CMK (cell line): ENCODE data around the gene RAB3C.
A peak's percentile ranks its signal among the peaks of the same experiment; 100 is the strongest.

Experiments used
- DNase-seq: peaks from one replicate; pipeline ENCODE4 v3.0.0-alpha.2; 2010; ENCODE audit warnings: low read depth

The RAB3C gene

DNA sequence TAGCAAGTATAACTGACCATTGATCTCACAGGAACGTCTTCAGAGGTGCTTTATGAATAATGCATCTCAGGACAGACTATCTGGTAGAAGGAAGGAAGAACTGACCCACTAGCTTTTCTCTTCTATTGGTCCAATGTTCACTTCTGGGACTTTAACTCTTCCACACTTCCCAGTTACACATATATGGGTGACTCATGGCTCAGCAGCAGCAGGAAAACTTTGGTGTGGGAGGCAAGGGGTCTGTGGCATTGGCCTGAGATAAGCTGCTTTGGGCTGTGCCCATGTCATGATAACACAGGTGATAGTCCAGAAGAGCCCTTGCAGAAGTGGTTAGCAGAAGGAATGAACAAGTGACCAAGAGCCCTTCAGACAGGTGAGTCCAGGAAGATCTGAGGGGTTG is 148.8 kb downstream of the RAB3C start:
- no peak for DNase-seq

DNA sequence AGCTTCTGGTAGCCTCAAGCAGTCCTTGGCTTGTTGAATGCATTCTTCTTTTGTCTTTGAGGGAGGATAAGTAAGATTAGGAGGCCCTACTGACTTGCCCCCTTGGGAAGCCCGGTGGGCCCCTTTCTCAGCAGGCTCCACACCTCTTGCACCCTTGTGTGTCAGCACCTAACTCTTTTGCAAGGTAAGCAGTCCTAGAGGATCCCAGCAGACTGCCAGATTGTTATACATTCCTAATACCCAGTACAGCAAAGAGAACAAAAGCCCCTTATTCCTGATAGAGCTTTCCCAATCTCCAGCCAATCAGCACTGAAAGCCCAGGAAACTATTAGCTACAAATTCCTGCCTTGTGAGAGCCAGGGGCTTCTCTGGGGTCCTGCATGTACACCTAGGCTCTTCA is 152.8 kb downstream of the RAB3C start:
- DNase-seq = no peak

DNA sequence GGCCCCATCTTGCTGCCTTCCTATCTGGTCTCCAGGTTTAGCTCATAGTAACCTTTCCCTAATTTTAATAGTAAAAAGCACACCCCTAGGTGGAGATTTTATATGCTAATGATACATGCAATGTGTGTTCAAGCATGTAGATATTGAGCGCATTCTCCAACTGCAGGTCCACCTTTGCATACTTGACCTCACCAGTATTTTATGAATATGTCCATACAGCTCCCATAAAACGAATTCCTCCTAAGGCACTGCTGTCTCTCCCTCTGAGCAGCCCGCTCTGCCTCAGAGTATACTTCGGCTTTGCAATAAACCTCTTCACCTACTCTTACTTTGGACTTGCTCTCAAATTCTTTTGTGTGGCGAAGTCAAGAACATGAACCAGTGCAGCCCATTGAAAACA is 153.3 kb downstream of the RAB3C start:
- no peak for DNase-seq

DNA sequence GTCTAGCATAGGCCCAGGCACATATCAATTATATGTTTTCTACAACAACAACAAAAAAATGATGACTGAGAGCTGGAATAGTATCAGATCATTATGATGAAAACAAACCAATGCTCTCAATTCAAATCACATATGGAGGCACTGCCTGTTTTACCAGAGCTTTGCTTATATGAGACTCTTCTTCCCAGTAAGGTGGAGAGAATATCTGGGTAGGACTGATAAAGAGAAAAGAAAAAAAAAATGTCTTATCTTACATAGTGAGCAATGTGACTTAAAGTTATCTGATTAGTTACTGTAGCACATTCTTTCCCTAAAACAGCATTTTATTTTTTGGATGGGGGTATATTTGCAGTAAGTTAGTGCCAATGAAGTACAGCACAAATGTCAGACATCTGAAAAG is 154.8 kb downstream of the RAB3C start:
- DNase-seq = no peak

DNA sequence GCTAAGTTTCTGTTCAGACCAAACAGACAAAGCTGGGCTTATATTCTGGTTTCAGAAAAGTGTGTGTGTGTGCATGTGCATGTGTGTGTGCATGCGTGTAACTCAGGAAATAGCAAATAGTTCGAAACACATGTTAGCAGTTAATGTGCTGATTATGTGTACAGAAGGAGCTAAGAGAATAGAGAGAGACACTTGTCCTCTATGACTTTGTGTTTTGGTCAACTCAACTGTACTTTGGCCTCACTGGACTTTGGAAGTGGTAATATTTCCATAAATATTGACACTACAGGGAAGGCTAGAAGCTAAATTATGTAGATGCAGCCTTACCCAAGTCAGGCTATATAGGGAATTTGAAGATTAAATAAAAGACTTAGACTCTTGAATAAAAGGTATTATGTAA is 155.5 kb downstream of the RAB3C start:
- DNase-seq = no peak

DNA sequence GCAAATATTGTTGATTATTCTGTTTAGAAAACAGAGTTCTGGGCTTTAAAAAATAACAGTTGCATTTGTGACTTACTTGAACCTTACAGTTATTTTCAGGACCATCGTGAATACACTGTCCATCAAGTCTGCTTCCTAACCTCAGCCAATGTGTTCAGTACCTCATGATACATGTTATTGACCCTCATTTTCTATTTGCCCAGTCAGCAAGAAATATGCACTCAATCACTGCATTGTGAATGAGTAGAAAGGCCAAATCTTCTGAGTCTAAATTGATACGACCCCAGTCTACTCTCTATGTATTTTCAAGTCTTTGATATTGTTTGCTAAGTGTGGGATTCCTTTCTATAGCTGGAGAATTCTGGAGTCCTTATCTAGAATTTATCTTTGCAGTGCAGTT is 156.2 kb downstream of the RAB3C start:
- DNase-seq = no peak

DNA sequence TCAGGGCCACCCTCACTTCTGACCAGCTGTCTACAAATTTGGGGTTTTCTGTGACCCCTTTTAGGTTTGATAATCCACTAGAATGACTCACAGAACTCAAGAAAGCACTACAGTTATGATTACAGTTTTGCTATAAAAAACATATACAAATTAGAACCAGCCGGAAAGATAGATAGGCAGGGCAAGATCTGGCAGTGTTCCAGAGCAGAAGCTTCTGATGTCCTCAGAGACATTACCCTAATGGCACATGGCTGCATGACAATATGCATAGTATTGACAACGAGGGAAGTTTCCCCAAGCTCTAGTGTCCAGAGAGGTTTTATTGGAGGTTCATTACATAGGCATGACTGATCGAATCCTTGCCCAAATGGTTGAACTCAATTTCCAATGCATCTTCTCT is 158.1 kb downstream of the RAB3C start:
- DNase-seq = no peak

DNA sequence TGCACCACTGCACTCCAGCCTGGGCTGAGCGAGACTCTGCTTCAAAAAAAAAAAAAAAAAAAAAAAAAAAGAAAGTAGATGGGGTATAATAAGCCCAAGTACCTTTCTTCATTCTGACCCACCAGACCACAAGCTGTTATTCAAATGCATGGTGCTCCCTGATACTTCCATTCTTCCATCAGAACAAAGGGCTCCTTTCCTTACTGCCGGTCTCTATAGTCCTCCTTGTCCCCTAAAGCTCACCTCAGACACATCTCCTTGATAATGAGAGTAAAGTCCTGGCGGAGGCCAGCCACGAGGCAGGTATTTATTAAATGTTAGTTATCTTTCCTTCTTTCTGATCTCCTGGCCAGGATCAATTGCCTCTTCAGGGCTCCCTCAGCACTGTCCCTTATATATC is 162.5 kb downstream of the RAB3C start:
- no peak for DNase-seq

DNA sequence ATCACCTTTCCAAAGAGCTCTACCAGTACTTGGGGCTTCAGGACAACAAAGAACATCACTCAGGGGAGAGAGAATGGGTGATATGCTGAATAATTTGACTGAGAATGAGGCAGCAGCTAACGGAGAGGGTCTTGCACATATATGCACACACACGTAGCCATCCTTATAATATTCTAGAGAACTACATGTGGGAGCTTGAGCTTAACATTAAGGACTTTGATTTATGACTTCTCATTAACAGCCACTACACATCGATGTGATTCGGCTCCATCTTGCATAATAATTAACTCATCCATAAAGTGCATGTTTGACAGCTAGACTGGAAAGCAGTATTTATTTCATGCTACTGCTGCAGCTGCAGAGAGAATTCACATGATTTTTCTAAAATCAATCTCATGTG is 163.4 kb downstream of the RAB3C start:
- DNase-seq = no peak

DNA sequence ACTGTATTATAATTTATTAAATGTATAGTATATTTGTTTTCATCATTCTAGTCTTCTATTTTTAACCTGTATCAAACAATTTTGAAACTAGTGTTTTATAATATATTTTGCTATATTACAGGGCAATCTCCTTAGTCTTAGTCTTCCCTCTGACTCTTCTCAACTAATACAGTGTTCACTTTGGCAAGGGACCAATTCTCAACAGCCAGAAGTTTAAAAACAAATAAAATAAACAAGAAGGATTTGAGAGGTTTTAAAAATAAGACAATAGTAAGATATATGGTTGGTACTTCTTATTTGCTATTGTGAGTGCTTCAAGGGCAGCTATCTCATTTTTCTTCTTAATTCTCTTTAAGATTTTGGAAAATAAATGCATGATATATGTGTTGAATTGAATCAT is 167.2 kb downstream of the RAB3C start:
- no peak for DNase-seq

DNA sequence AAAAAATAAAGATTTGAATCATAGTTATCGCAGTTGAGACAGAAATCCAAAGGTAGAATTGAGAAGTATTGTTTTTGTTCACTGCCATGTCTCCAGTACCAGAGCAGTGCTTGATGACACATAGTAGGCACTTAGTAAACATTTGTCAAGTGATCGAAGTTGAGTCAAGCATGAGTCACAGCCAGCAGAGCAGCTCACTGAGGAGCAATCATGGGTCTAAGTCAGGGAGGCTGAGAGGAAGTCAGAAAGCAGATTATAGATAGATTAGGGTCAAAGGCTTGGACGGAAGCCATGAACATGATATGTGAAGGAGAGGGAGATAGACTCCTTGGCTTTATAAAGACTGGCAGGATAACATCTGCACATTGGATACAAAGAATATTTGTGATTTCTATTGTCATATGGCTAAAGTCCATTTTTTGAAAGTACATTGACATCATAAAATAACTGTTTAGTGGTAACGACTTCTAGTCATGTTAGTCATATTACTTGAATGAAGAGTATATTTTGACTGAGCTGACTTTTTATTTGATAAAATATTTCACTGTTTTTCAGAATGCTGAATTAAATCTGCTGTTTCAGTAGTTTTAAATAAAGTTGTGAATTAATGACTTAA is 168.5 kb downstream of the RAB3C start:
- DNase-seq = peak; percentile 12

DNA sequence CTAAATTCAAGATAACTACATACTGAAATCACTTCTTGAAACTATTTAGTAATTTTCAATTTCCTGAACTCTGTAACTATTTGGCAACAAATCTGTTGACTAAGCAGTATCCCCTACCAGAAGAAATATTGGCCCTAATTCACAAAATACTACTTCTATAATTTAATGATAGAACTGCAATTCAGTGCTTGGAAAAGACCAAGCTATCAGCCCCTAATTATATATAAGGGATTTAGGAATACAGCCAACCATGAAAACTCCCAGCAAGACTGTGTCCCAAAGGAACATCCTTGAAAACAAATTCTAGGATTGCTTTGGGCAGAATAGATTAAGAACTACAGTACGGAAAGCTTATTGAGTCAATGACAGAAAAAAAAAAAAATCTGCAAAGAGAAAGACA is 169.2 kb downstream of the RAB3C start:
- no peak for DNase-seq

DNA sequence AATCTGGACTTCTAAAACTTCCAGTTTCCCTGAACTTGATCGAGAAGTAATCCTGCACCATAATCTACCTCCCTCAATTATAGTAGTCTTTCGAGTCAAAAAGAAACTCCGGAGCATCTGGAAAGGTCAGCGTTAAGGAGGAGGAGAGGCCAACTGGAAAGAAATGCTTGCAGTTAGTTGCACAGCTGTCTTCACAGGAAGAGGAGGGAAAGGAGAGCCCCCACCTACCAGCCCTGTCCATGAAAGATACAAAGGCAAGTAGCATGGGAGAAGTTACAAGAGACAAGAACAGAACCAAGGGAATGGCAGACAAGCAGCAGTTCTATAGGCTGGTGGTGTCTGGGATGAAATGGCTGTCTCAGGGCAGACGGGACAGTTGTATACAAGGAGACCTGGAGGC is 170.6 kb downstream of the RAB3C start:
- no peak for DNase-seq

DNA sequence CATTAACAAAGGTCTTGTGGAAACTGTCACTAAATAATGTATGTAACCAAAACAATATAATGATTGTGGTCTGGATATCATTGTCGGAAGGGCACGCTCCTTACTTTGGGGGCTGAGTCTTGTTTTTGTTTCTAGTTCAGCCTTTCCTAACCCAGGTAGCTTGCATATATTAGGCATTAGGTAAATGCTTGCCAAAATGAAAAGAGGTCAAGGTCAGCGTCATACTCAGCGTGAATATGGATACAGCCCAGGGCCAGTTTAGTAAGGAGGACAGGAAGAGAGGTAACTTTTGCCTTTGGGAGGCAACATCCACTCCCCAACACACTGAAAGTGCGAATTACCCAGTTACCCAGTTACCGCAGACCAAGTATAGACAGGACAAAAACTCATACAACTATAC is 171.4 kb downstream of the RAB3C start:
- no peak for DNase-seq

DNA sequence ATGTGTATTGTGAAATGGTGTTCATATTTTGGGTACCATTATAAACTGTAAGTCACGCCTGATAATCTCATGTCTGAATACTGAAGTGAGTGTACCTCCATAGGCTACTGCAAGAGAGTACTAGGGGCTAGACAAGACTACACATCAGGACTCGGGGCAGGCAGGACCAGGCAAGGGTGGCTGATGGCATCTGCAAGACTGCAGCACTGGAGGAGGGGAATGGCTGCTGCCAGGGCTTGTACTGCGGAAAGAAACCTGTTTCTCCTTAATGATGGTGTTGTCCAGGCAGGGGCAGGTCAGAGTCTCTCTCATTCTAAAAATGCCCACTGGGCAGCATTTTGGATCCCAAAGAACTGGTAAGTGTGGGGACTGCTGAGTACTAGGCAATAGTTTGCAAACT is 172.5 kb downstream of the RAB3C start:
- no peak for DNase-seq

DNA sequence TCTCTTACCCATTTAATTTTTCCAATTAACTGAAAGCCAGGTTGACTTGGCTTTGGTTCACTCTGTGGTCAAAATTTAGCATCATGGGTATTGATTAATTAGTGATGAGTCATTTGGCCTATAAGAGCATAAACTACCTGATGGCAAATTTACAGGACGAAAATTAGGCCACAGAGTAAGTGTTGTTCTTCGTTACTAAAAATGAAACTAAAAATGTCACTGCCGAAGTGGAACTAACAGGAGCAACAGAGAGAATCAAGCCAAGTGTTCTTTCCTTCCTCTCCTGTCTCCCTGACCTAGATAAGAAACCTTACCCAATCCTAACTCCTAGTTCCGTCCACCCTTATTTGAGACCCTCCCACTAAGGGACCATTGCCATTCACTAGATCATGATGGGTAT is 176.9 kb downstream of the RAB3C start:
- DNase-seq = no peak

DNA sequence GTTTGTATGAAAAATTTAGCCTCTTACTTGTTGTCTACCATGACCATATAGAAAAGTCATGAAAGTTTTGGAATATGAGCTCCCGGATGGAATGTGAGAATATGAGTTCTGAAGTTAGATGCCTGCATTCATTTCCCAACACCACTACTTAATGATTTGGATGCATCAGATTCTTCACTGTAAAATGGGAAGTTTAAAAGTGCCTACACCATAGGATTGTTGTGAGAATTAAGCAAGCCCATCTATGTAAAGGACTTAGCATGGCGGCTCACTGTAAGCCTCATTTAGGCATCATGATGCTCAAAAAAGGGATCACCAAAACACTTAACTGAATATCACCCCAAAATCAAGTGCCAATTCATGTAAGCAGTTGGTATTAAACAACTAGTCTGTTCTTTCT is 177.3 kb downstream of the RAB3C start:
- no peak for DNase-seq

DNA sequence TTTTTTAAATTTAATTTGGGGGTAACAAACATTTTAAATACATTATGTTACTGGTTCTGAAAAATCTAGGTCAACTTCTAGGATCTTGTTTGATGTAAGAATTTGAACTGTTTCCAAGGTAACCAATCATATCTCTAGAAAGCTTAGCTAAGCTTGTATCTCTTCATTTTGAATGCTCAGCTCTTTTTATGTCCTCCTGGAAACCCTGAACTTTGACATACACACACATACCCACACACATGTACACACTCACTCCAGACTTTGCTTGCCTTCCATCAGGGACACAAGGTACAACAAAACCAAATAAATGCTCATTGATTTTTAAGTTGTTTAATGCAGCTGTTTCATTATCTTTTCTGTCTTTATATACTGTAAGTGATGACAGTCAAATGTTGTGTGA is 178.5 kb downstream of the RAB3C start:
- DNase-seq = no peak

DNA sequence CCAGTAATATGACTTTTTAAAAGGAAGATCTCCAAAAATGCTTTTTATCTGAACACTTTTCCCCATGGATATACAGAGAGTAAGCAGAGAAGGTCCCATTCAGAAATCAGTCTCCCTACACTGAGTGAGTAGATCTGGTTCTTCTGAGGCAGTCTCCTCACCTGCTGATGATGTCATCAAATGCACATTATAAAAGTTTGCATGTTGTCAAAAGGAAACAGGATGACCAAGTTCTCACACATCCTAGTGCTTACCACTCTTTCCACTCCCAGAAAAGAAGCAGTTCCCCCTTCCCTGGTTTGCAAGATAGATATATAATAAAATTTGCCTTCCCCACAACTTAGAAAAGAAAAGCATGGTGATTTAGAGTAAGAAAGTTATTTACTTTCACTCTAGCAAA is 180.5 kb downstream of the RAB3C start:
- DNase-seq = no peak

DNA sequence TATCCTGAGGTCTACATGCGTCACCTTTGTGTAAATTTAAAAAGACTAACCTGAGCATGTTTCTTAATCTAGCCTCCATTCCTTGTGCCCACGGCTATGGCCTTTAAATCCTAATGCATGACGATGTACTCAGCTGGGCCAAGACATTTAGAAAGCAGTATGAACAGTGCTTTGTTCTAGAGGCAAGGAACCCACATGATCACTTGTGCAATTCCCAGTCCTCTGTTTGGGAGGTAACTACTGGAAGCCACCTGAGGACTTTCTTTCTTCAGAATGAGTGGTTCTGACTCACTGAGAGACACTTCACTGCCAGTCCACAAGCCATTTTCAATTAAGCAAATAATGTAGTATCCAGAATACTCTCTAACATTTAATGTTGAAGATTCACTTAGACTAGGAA is 181.3 kb downstream of the RAB3C start:
- no peak for DNase-seq

DNA sequence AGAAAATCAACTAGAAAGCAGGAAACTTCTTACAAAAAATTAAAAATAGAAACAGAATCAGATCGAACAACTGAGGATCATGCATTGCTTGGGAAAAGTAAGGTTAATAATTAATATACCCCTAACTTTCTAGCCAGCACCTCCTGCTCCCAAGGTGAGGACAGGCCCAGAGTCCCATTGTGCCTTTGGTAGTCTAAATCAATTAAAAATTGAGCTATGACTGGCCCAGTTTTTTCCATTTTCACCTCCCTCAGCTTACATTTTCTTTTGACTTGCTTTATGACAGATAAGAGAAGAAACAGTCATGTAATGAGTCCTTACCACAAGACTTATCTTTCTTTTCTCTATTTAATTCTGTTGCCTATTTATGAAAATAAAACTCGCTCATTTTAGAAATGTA is 182.2 kb downstream of the RAB3C start:
- DNase-seq = no peak

DNA sequence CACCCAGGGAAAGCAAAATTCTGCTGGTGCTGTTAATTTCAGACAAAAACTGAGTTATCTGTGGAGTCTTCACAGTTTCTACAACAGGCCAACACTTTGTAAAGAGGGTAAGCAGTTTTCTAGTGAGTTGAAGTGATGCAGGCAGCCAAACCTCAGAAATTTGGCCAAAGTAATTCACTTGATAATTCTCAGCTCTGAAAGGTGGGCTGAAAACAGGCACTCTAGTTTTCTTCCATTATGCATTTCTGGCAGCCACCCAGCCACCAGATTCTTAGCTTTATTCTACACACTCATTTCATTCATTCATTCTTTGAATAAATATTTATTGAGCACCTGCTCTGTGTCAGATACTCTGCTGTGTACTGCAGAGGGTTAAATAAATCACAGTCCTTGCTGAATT is 184.2 kb downstream of the RAB3C start:
- no peak for DNase-seq

DNA sequence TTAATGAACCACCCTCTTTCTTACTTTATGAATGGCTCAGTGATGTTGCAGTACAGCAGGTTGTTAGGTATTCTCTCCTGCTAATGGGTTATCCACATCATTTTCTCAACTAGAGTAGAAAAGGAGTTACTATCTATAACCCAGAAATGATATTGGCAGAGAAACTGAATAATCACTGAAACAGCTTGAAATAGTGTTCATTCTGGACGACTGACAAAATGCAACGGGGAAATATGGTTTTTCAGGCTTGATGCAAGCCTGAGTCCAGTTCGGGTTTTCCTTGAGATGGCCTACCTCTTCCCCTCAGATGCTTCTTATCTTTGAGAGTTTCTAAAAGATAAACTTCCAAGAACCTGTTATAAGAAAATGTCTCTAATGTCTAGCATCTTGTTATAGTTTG is 187.3 kb downstream of the RAB3C start:
- DNase-seq = no peak

DNA sequence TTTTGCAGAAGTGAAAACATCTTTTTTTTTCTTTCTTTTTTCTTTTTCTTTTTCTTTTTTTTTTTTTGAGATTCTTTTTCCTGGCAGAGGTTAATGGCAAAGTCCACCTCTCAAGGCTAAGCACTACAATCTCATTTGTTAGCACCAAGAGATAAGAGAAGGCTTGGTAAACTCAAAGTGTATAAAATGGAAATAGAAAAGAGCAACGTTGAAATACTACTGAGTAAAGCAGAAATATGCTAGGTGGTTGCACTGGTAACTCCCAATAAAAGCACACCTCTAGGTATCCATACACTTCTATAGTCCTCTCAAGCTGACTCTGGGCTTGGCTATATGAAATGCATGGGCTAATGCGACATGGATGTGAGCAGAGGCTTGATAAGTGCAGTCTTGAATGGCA is 188.9 kb downstream of the RAB3C start:
- DNase-seq = no peak
